ENCODE data around the gene MRPL54.

MRPL54 gene

GRCh38 chr19:3778899-3779723, 16.6 kb downstream of the MRPL54 start:
- peaks cover 21% of the 10 kb centered on the region for H3K9me3 ChIP-seq (ENCODE audit: control insufficient read depth, low read length)
- H3K4me1 ChIP-seq (ENCODE audit: control insufficient read depth, insufficient read depth, low read length, poor library complexity, severe bottlenecking), result no peaks in the 10 kb centered on the region

GRCh38 chr19:3780786-3781304, 18.4 kb downstream of the MRPL54 start:
- peaks cover 21% of the 10 kb centered on the region for H3K9me3 ChIP-seq (ENCODE audit: control insufficient read depth, low read length)
- H3K4me1 ChIP-seq (ENCODE audit: control insufficient read depth, insufficient read depth, low read length, poor library complexity, severe bottlenecking), result peaks cover 3% of the 10 kb centered on the region
- no peak overlapping the region for H3K27ac ChIP-seq (ENCODE audit: low read depth, low read length, severe bottlenecking)
- WGBS, 2 experiments (ENCODE audit: insufficient coverage in 2 of 2), result 87 to 91% methylated on average over 9 of the region's 9 CpGs
- H3K36me3 ChIP-seq (ENCODE audit: control insufficient read depth, insufficient read depth, low read length), result no peaks in the 10 kb centered on the region
- no peak overlapping the region for H3K4me3 ChIP-seq (ENCODE audit: extremely low read depth, insufficient read depth, low read length, poor library complexity, severe bottlenecking)

More at GRCh38 chr19:3778899-3779723, 16.6 kb downstream of the MRPL54 start:
- 75 to 86% methylated on average over 31 to 35 of the region's 44 CpGs for WGBS, 2 experiments (ENCODE audit: insufficient coverage in 2 of 2)
- H3K27ac ChIP-seq (ENCODE audit: low read depth, low read length, severe bottlenecking), result no peak overlapping the region
- H3K36me3 ChIP-seq (ENCODE audit: control insufficient read depth, insufficient read depth, low read length), result no peaks in the 10 kb centered on the region
- no peak overlapping the region for H3K4me3 ChIP-seq (ENCODE audit: extremely low read depth, insufficient read depth, low read length, poor library complexity, severe bottlenecking)

- peaks cover 21% of the 10 kb centered on the region for H3K9me3 ChIP-seq (ENCODE audit: control insufficient read depth, low read length)
- H3K36me3 ChIP-seq (ENCODE audit: control insufficient read depth, insufficient read depth, low read length), result no peaks in the 10 kb centered on the region
- peaks cover 3% of the 10 kb centered on the region for H3K4me1 ChIP-seq (ENCODE audit: control insufficient read depth, insufficient read depth, low read length, poor library complexity, severe bottlenecking)
- no peak overlapping the region for H3K27ac ChIP-seq (ENCODE audit: low read depth, low read length, severe bottlenecking)
- WGBS, 2 experiments (ENCODE audit: insufficient coverage in 2 of 2), result 100% methylated on average over 1 of the region's 2 CpGs; no CpG with 5 or more reads in 1 of the 2 experiments
- H3K4me3 ChIP-seq (ENCODE audit: extremely low read depth, insufficient read depth, low read length, poor library complexity, severe bottlenecking), result no peak overlapping the region
Observed at GRCh38 chr19:3781603-3782002, 19.1 kb downstream of the MRPL54 start.

- Histone ChIP-seq H3K4me3 (ENCODE audit: extremely low read depth, insufficient read depth, low read length, poor library complexity, severe bottlenecking) (no peak overlapping the region), H3K36me3 (ENCODE audit: control insufficient read depth, insufficient read depth, low read length) (no peaks in the 10 kb centered on the region), H3K4me1 (ENCODE audit: control insufficient read depth, insufficient read depth, low read length, poor library complexity, severe bottlenecking) (peaks cover 3% of the 10 kb centered on the region), H3K27ac (ENCODE audit: low read depth, low read length, severe bottlenecking) (no peak overlapping the region), H3K9me3 (ENCODE audit: control insufficient read depth, low read length) (peaks cover 21% of the 10 kb centered on the region)
- WGBS, 2 experiments (ENCODE audit: insufficient coverage in 2 of 2), result 100% methylated on average over 1 of the region's 1 CpG
Observed at GRCh38 chr19:3782330-3782729, 19.8 kb downstream of the MRPL54 start.

DNA sequence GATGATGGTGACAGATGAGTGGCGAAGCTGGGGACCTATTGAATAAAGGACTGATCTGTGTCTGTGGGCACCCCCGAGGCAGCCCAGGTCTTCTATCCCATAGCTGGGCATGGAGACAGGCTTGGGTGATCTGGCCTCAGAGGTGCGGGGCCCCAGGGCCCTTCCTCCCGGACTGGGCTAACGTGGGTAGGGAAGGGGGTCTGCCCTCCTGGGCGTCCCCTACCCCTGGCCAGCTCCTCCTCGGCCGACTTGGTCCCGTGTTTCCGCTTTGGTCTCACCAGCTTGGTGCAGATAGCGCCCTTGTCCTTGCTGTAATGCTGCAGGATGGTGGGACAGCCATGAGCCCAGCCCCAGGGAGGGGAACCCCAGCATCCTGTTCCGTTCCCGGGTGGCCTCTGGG, 20.4 kb downstream of the MRPL54 start:
- no peak overlapping the region for H3K4me3 ChIP-seq (ENCODE audit: extremely low read depth, insufficient read depth, low read length, poor library complexity, severe bottlenecking)
- H3K9me3 ChIP-seq (ENCODE audit: control insufficient read depth, low read length), result peaks cover 21% of the 10 kb centered on the region

DNA sequence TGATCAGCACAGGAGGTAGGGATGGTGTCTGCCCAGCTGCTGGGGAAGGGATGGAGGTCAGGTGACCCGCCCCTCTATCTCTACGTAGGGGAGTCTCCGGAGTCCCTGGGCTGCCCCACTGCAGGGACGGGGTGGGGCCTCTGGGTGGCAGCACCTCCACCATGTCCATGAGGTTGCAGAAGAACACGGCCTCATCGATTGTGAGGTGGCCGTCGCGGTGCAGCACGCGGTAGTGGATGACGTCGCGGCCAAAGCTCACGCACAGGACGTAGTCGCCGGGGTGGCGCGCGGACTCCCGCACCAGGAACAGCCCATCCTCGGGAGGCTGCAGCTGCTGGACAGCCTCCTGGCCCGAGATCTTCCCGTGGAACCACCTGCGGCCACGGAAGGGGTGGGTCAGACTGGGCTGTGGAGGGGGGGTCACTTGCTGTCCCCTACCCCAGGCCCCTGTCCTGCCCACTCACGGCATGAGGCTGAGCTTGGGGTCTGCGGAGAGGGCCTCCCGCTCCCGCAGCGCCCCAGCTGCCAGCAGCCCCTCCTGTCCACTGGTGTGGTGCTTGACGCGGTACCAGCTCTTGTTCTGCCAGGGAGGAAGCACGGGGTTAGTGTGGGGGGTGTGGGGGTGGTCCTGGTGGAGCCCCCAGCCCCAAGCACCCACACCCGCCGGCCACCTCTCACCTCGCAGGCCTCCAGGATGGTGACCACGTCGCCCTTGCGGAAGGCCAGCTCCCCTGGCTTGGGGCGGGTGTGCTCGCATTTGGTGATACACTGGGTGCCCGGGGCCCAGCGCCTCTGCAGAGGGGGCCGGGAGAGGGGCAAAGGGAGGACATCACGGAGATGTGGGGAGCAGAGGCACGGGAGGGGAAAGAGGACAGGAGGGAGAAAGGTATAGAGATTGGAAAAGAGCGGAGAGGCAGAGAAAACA, 21.4 kb downstream of the MRPL54 start:
- Histone ChIP-seq H3K36me3 (ENCODE audit: control insufficient read depth, insufficient read depth, low read length) (no peaks in the 10 kb centered on the region), H3K9me3 (ENCODE audit: control insufficient read depth, low read length) (peaks cover 21% of the 10 kb centered on the region), H3K4me1 (ENCODE audit: control insufficient read depth, insufficient read depth, low read length, poor library complexity, severe bottlenecking) (peaks cover 3% of the 10 kb centered on the region), H3K4me3 (ENCODE audit: extremely low read depth, insufficient read depth, low read length, poor library complexity, severe bottlenecking) (no peak overlapping the region), H3K27ac (ENCODE audit: low read depth, low read length, severe bottlenecking) (no peak overlapping the region)
- WGBS, 2 experiments (ENCODE audit: insufficient coverage in 2 of 2), result 41 to 49% methylated on average over 34 to 43 of the region's 49 CpGs

More for the DNA sequence above, 20.4 kb downstream of the MRPL54 start:
- Histone ChIP-seq H3K4me1 (ENCODE audit: control insufficient read depth, insufficient read depth, low read length, poor library complexity, severe bottlenecking) (peaks cover 3% of the 10 kb centered on the region), H3K36me3 (ENCODE audit: control insufficient read depth, insufficient read depth, low read length) (no peaks in the 10 kb centered on the region), H3K27ac (ENCODE audit: low read depth, low read length, severe bottlenecking) (no peak overlapping the region)
- WGBS, 2 experiments (ENCODE audit: insufficient coverage in 2 of 2), result 87 to 93% methylated on average over 7 to 12 of the region's 13 CpGs

- Histone ChIP-seq H3K36me3 (ENCODE audit: control insufficient read depth, insufficient read depth, low read length) (no peaks in the 10 kb centered on the region), H3K27ac (ENCODE audit: low read depth, low read length, severe bottlenecking) (no peak overlapping the region), H3K4me3 (ENCODE audit: extremely low read depth, insufficient read depth, low read length, poor library complexity, severe bottlenecking) (no peak overlapping the region), H3K9me3 (ENCODE audit: control insufficient read depth, low read length) (peaks cover 21% of the 10 kb centered on the region), H3K4me1 (ENCODE audit: control insufficient read depth, insufficient read depth, low read length, poor library complexity, severe bottlenecking) (peaks cover 3% of the 10 kb centered on the region)
- WGBS, 2 experiments (ENCODE audit: insufficient coverage in 2 of 2), result 29 to 31% methylated on average over 11 to 18 of the region's 25 CpGs
Observed at GRCh38 chr19:3784607-3785450, 22.3 kb downstream of the MRPL54 start.

DNA sequence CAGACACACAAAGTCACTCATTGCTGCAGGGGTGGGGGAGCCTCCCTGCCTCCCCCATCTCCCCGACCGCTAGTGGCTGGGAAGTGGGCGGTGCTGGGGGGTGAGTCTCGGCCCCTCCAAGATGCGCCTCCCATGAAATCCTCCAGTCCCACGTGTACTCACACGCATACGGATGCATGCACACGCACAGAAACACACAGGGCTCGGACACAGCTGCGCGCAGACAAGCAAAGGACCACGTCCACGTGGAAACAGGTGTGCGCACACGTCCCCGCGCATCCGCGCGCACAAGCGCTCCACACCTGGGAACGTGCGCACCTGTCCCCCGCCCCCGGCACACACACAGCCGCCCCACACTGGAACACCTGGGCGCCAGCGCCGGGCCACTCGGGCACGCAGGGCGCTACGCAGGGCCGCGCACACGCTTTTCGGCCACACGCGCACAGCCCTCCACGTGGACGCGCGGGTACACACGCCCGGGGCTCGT, 23.0 kb downstream of the MRPL54 start:
- H3K27ac ChIP-seq (ENCODE audit: low read depth, low read length, severe bottlenecking), result no peak overlapping the region
- WGBS, 2 experiments (ENCODE audit: insufficient coverage in 2 of 2), result 4% methylated on average over 38 to 39 of the region's 47 CpGs
- peak overlapping the region; percentile 38 for H3K4me3 ChIP-seq (ENCODE audit: extremely low read depth, insufficient read depth, low read length, poor library complexity, severe bottlenecking)
- no peaks in the 10 kb centered on the region for H3K36me3 ChIP-seq (ENCODE audit: control insufficient read depth, insufficient read depth, low read length)
- H3K4me1 ChIP-seq (ENCODE audit: control insufficient read depth, insufficient read depth, low read length, poor library complexity, severe bottlenecking), result peaks cover 3% of the 10 kb centered on the region
- peaks cover 21% of the 10 kb centered on the region for H3K9me3 ChIP-seq (ENCODE audit: control insufficient read depth, low read length)

DNA sequence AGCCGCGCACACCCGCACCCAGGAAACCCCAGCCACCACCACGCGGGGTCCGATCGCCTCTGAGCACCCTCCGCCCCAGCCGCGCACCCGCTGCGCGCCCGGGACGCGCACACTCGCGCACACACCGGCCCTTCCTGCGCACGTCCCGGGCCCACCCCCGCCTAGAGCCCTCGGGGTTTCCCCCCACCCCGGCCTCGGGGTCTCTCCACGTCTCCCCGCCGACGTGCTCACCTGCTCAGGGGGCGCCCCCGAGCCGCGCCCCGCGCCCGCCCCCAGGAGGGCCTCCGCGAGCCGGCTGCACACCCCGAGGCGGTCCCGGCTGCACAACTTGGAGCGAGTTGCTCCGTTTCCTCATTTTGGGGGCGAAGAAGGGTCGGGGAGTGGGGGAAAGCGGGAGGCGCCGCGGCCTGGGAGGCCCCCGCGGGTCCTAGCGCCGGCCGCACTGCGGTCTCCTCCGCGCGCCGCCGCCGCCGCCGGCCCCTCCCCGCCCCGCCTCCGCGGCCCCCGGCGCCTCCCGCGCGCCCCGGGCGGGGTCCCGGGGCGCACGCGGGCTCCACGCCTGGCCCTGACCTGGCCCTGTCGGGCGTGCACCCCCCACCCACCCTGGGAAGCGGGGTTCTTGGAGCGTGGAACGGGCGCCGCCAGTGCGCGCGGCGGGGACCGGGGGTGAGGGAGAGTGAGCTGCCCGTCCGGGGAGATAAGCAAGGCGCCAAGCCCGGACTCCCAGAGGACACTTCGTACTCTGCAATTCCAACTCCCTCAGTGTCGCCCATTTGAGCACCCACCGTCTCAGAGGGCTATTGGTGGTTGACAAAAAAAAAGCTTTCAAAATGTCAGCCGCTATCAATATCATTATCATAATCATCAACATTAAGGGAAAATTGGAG, 23.7 kb downstream of the MRPL54 start, which contains the start of gene MATK:
Gene MATK, minus strand, starts transcription at position 444 of the 887 bp plus-strand sequence. CDS start 1,246 bp downstream, outside the sequence.
- 9 to 16% methylated on average over 44 to 66 of the region's 101 CpGs for whole genome bisulfite sequencing, 2 experiments (ENCODE audit: insufficient coverage in 2 of 2)
- H3K27ac ChIP-seq (ENCODE audit: low read depth, low read length, severe bottlenecking), result no peak within 1 kb of the TSS
- H3K4me1 ChIP-seq (ENCODE audit: control insufficient read depth, insufficient read depth, low read length, poor library complexity, severe bottlenecking), result peaks cover 3% of the 10 kb centered on the region
- no peaks in the 10 kb centered on the region for H3K36me3 ChIP-seq (ENCODE audit: control insufficient read depth, insufficient read depth, low read length)
- peaks cover 15% of the 10 kb centered on the region for H3K9me3 ChIP-seq (ENCODE audit: control insufficient read depth, low read length)
- H3K4me3 ChIP-seq (ENCODE audit: extremely low read depth, insufficient read depth, low read length, poor library complexity, severe bottlenecking), result peak within 1 kb of the TSS; percentile 38

All from mesodermal cell (in vitro differentiated cells).